Neural cell (in vitro differentiated cells): ENCODE measurements around the gene OLFM1. TPM values are rescaled to one million over a fixed set of nuclear protein-coding genes. Genes with fewer than 3 reads are reported as not detected.

Experiments used
- H2AFZ ChIP-seq: fragments of 200-600, 300-800 bp; sonication (generic), shearing (Covaris generic); 2 replicates; pipeline ENCODE4 v1.6.0; 2014; ENCODE audit warnings: low read depth, mild to moderate bottlenecking, antibody characterized with exemption, low read length, moderate library complexity
- H3F3A ChIP-seq: fragments of 200-600 bp; shearing (Covaris generic); 2 replicates; pipeline ENCODE4 v1.6.1; 2016; ENCODE audit warnings: mild to moderate bottlenecking, moderate library complexity, mixed read lengths, antibody characterized with exemption, low read length; ENCODE audit not compliant: insufficient read depth, poor library complexity, severe bottlenecking
- H3K27ac ChIP-seq: fragments of 200-600, 300-800 bp; sonication (generic), shearing (Covaris generic); 2 replicates; pipeline ENCODE4 v1.5.1; 2014; ENCODE audit warnings: mild to moderate bottlenecking, low read length, moderate library complexity
- H3K27me3 ChIP-seq: fragments of 300-800, 200-600 bp; sonication (generic), shearing (Covaris generic); 2 replicates; pipeline ENCODE4 v1.6.0; 2014; ENCODE audit warnings: mild to moderate bottlenecking, low read depth, low read length, moderate library complexity; ENCODE audit not compliant: insufficient read depth
- H3K36me3 ChIP-seq: fragments of 300-800, 200-600 bp; sonication (generic), shearing (Covaris generic); 2 replicates; pipeline ENCODE4 v1.5.1; 2014; ENCODE audit warnings: mild to moderate bottlenecking, antibody characterized with exemption, low read length, moderate library complexity; ENCODE audit not compliant: insufficient read depth
- H3K4me2 ChIP-seq: fragments of 300-800, 200-600 bp; sonication (generic), shearing (Covaris generic); 2 replicates; pipeline ENCODE4 v1.6.0; 2014; ENCODE audit warnings: mild to moderate bottlenecking, low read length
- H3K4me3 ChIP-seq: fragments of 300-800, 200-600 bp; sonication (generic), shearing (Covaris generic); 2 replicates; pipeline ENCODE4 v1.5.1; 2014; ENCODE audit warnings: mild to moderate bottlenecking, low read length, moderate library complexity
- H3K79me2 ChIP-seq: fragments of 200-600 bp; shearing (Covaris generic); replicated peaks from 2 replicates; pipeline ENCODE4 v1.6.0; 2014; ENCODE audit warnings: mild to moderate bottlenecking, low read length, moderate library complexity; ENCODE audit not compliant: insufficient read depth
- H3K9ac ChIP-seq: fragments of 300-800, 200-600 bp; sonication (generic), shearing (Covaris generic); 2 replicates; pipeline ENCODE4 v1.6.1; 2016; ENCODE audit warnings: mild to moderate bottlenecking, low read length, mixed read lengths
- H3K9me2 ChIP-seq: fragments of 200-600 bp; shearing (Covaris generic); 2 replicates; pipeline ENCODE4 v1.6.1; 2016; ENCODE audit warnings: mild to moderate bottlenecking, low read length, mixed read lengths; ENCODE audit not compliant: insufficient read depth
- H3K9me3 ChIP-seq: fragments of 200-600, 300-800 bp; sonication (generic), shearing (Covaris generic); 2 replicates; pipeline ENCODE4 v1.6.1; 2016; ENCODE audit warnings: mild to moderate bottlenecking, mixed run types, low read length, moderate library complexity, mixed read lengths
- H4K20me1 ChIP-seq: fragments of 200-600 bp; shearing (Covaris generic); 2 replicates; pipeline ENCODE4 v1.6.1; 2016; ENCODE audit warnings: mild to moderate bottlenecking, mixed run types; ENCODE audit not compliant: insufficient read depth
- EP300 ChIP-seq: fragments of 450-650 bp; conservative IDR thresholded peaks from 2 replicates; pipeline ENCODE4 v1.6.1; 2014; ENCODE audit warnings: antibody characterized with exemption, mild to moderate bottlenecking, moderate library complexity; ENCODE audit not compliant: poor library complexity, severe bottlenecking
- EZH2 ChIP-seq: fragments of 200-600, 300-800 bp; shearing (Covaris generic), sonication (generic); IDR thresholded peaks from 2 replicates; pipeline ENCODE4 v1.6.1; 2014; ENCODE audit warnings: antibody characterized with exemption, low read length, borderline replicate concordance, mild to moderate bottlenecking; ENCODE audit not compliant: insufficient read depth, poor library complexity, severe bottlenecking
- MXI1 ChIP-seq: fragments of 450-650 bp; conservative IDR thresholded peaks from 2 replicates; pipeline ENCODE4 v1.6.1; 2014; ENCODE audit warnings: antibody characterized with exemption, mild to moderate bottlenecking; ENCODE audit not compliant: poor library complexity, severe bottlenecking
- POLR2AphosphoS5 ChIP-seq: IDR thresholded peaks from 2 replicates; pipeline ENCODE4 v1.6.1; 2012
- RAD21 ChIP-seq: fragments of 450-650 bp; conservative IDR thresholded peaks from 2 replicates; pipeline ENCODE4 v1.6.1; 2014; ENCODE audit warnings: antibody characterized with exemption, mild to moderate bottlenecking, moderate library complexity
- SMC3 ChIP-seq: fragments of 450-650 bp; conservative IDR thresholded peaks from 2 replicates; pipeline ENCODE4 v1.6.1; 2014; ENCODE audit warnings: antibody characterized with exemption, mild to moderate bottlenecking, moderate library complexity; ENCODE audit not compliant: poor library complexity
- TAF1 ChIP-seq: IDR thresholded peaks from 2 replicates; pipeline ENCODE4 v1.6.1; 2012; ENCODE audit warnings: low read depth
- polyA plus RNA-seq: library from polyadenylated mRNA; depleted of rRNA; stranded (reverse); fragments of >200 nt; gene quantifications from 2 replicates; pipeline ENCODE4 v1.2.3, GENCODE V29; 2014
- TF ChIP-seq, protein P1 (sequence below): IDR thresholded peaks from 2 replicates; pipeline ENCODE4 v1.6.1; 2012; ENCODE audit warnings: borderline replicate concordance
- TF ChIP-seq, protein P2 (sequence below): fragments of 450-650 bp; IDR thresholded peaks from 2 replicates; pipeline ENCODE4 v1.5.1; 2014; ENCODE audit warnings: antibody characterized with exemption, mild to moderate bottlenecking, moderate library complexity; ENCODE audit not compliant: poor library complexity, severe bottlenecking

OLFM1 gene
- polyA plus RNA-seq, 1 donor from 2014 or later: 102 TPM

- no peaks in the 10 kb centered on the region for H4K20me1 ChIP-seq
- no peaks in the 10 kb centered on the region for H3K9me3 ChIP-seq
- TF ChIP-seq EZH2 (no peak), MXI1 (no peak), RAD21 (no peak), TAF1 (no peak), POLR2AphosphoS5 (no peak), EP300 (no peak), SMC3 (no peak)
- TF ChIP-seq, protein P1, sequence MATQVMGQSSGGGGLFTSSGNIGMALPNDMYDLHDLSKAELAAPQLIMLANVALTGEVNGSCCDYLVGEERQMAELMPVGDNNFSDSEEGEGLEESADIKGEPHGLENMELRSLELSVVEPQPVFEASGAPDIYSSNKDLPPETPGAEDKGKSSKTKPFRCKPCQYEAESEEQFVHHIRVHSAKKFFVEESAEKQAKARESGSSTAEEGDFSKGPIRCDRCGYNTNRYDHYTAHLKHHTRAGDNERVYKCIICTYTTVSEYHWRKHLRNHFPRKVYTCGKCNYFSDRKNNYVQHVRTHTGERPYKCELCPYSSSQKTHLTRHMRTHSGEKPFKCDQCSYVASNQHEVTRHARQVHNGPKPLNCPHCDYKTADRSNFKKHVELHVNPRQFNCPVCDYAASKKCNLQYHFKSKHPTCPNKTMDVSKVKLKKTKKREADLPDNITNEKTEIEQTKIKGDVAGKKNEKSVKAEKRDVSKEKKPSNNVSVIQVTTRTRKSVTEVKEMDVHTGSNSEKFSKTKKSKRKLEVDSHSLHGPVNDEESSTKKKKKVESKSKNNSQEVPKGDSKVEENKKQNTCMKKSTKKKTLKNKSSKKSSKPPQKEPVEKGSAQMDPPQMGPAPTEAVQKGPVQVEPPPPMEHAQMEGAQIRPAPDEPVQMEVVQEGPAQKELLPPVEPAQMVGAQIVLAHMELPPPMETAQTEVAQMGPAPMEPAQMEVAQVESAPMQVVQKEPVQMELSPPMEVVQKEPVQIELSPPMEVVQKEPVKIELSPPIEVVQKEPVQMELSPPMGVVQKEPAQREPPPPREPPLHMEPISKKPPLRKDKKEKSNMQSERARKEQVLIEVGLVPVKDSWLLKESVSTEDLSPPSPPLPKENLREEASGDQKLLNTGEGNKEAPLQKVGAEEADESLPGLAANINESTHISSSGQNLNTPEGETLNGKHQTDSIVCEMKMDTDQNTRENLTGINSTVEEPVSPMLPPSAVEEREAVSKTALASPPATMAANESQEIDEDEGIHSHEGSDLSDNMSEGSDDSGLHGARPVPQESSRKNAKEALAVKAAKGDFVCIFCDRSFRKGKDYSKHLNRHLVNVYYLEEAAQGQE: no peak
- TF ChIP-seq, protein P2, sequence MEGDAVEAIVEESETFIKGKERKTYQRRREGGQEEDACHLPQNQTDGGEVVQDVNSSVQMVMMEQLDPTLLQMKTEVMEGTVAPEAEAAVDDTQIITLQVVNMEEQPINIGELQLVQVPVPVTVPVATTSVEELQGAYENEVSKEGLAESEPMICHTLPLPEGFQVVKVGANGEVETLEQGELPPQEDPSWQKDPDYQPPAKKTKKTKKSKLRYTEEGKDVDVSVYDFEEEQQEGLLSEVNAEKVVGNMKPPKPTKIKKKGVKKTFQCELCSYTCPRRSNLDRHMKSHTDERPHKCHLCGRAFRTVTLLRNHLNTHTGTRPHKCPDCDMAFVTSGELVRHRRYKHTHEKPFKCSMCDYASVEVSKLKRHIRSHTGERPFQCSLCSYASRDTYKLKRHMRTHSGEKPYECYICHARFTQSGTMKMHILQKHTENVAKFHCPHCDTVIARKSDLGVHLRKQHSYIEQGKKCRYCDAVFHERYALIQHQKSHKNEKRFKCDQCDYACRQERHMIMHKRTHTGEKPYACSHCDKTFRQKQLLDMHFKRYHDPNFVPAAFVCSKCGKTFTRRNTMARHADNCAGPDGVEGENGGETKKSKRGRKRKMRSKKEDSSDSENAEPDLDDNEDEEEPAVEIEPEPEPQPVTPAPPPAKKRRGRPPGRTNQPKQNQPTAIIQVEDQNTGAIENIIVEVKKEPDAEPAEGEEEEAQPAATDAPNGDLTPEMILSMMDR: no peak
- no peaks in the 10 kb centered on the region for H3K27me3 ChIP-seq
- H3K4me2 ChIP-seq: no peak overlapping the region
- H3K4me3 ChIP-seq: no peak overlapping the region
- no peaks in the 10 kb centered on the region for H3K9me2 ChIP-seq
- no peak overlapping the region for H2AFZ ChIP-seq
- no peaks in the 10 kb centered on the region for H3K79me2 ChIP-seq
- no peaks in the 10 kb centered on the region for H3K36me3 ChIP-seq
- H3F3A ChIP-seq: no peaks in the 10 kb centered on the region
- no peak overlapping the region for H3K9ac ChIP-seq
- no peak overlapping the region for H3K27ac ChIP-seq
These were observed 21.5 kb downstream of the OLFM1 start for GRCh38 chr9:135108831-135109510.

DNA sequence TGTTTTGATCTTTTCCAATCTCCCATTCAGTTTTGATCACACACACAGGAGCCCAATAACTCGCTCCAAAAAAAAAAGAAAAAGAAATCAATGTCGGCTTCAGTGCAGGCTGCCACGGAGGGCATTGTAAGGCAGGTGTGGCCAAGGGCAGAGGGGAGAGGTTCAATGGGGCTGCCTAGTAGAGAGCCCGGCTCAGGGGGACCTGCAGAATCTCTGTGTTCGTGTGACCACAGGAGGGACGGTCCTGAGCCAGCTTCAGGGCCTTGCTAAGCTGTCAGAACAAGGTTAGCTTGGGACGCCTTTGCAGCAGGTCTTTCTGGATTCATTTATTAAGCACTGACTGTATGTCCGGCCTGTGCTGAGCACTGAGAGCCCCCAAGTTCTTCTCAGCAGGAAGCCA is 22.2 kb downstream of the OLFM1 start:
- H3K9me2 ChIP-seq: no peaks in the 10 kb centered on the region
- H3K36me3 ChIP-seq: no peaks in the 10 kb centered on the region
- H3K27me3 ChIP-seq: no peaks in the 10 kb centered on the region
- no peak overlapping the region for H2AFZ ChIP-seq
- TF ChIP-seq EZH2 (no peak), MXI1 (no peak), EP300 (no peak), SMC3 (no peak), POLR2AphosphoS5 (no peak), TAF1 (no peak), RAD21 (no peak)
- TF ChIP-seq, protein P1: no peak
- TF ChIP-seq, protein P2: no peak
- H4K20me1 ChIP-seq: no peaks in the 10 kb centered on the region
- no peaks in the 10 kb centered on the region for H3K9me3 ChIP-seq
- H3K4me3 ChIP-seq: no peak overlapping the region
- no peak overlapping the region for H3K9ac ChIP-seq
- no peaks in the 10 kb centered on the region for H3K79me2 ChIP-seq
- H3K4me2 ChIP-seq: no peak overlapping the region
- no peak overlapping the region for H3K27ac ChIP-seq
- H3F3A ChIP-seq: no peaks in the 10 kb centered on the region
